IMR-90 (cell line): ENCODE measurements around the gene TRIM44. TPM values are rescaled to one million over a fixed set of nuclear protein-coding genes. Genes with fewer than 3 reads are reported as not detected.

Experiments
- ATAC-seq: fragments of 200-7000 bp; cut with Tn5 transposase; 2 replicates; pipeline ENCODE4 v1.9.1; 2020; ENCODE audit warnings: low read depth, mild to moderate bottlenecking, moderate library complexity
- BruUV-seq: library from RNA; stranded (reverse); fragments of 400-500 nt; replicated peaks from 2 replicates; lab custom pipeline; 2021; lab: Mats Ljungman, UMichigan
- CTCF ChIA-PET: fragments of 300-600 bp; formaldehyde crosslinking; extraction: SDS; loops from one replicate; lab custom pipeline; 2021; ENCODE audit warnings: antibody characterized with exemption; lab: Yijun Ruan, JAX
- POLR2A ChIA-PET: fragments of 300-600 bp; sonication (Branson Sonifier 250); formaldehyde crosslinking; loops from one replicate; lab custom pipeline; 2022; ENCODE audit warnings: antibody characterized with exemption; ENCODE audit not compliant: unreplicated experiment; lab: Charles Lee
- DNase-seq: peaks from one replicate; pipeline ENCODE4 v3.0.0; 2013
- H2AFZ ChIP-seq: replicated peaks from 2 replicates; pipeline ENCODE3; 2013; ENCODE audit warnings: low read length, mild to moderate bottlenecking; ENCODE audit not compliant: poor library complexity
- H2AK5ac ChIP-seq: 2 replicates; pipeline ENCODE4 v1.6.1; 2013; ENCODE audit warnings: low read depth, low read length, inconsistent platforms
- H2AK9ac ChIP-seq: replicated peaks from 2 replicates; pipeline ENCODE3; 2013; ENCODE audit warnings: mild to moderate bottlenecking, low read depth, low read length, moderate library complexity; ENCODE audit not compliant: poor library complexity
- H2BK120ac ChIP-seq: 2 replicates; pipeline ENCODE4 v1.6.1; 2013; ENCODE audit warnings: low read depth, low read length, inconsistent platforms
- H2BK15ac ChIP-seq: 3 replicates; pipeline ENCODE4 v1.6.1; 2013; ENCODE audit warnings: low read depth, low read length, inconsistent platforms
- H2BK20ac ChIP-seq: 2 replicates; pipeline ENCODE4 v1.6.1; 2013; ENCODE audit warnings: low read depth, mild to moderate bottlenecking, inconsistent platforms, low read length, moderate library complexity
- H2BK5ac ChIP-seq: 2 replicates; pipeline ENCODE4 v1.6.1; 2013; ENCODE audit warnings: mild to moderate bottlenecking, low read depth, low read length, inconsistent platforms; ENCODE audit not compliant: poor library complexity, severe bottlenecking
- H3K14ac ChIP-seq: replicated peaks from 2 replicates; pipeline ENCODE4 v1.6.1; 2013; ENCODE audit warnings: low read depth, low read length, inconsistent platforms
- H3K18ac ChIP-seq: 2 replicates; pipeline ENCODE4 v1.6.1; 2013; ENCODE audit warnings: low read depth, low read length, control low read depth
- H3K23ac ChIP-seq: 2 replicates; pipeline ENCODE4 v1.6.1; 2013; ENCODE audit warnings: low read depth, low read length, inconsistent platforms
- H3K27ac ChIP-seq: 2 replicates; pipeline ENCODE4 v1.5.1; 2013; ENCODE audit warnings: mild to moderate bottlenecking, control low read depth, low read length; ENCODE audit not compliant: insufficient read depth
- H3K27me3 ChIP-seq: 2 replicates; pipeline ENCODE4 v1.6.1; 2013; ENCODE audit warnings: low read length; ENCODE audit not compliant: control insufficient read depth, insufficient read depth
- H3K36me3 ChIP-seq: 2 replicates; pipeline ENCODE4 v1.6.1; 2013; ENCODE audit warnings: low read length, mixed read lengths; ENCODE audit not compliant: control insufficient read depth, insufficient read depth
- H3K4ac ChIP-seq: 2 replicates; pipeline ENCODE4 v1.6.1; 2013; ENCODE audit warnings: low read depth, low read length, inconsistent platforms
- H3K4me1 ChIP-seq: 2 replicates; pipeline ENCODE4 v1.6.1; 2013; ENCODE audit warnings: low read length, mixed read lengths; ENCODE audit not compliant: control insufficient read depth, insufficient read depth
- H3K4me2 ChIP-seq: 2 replicates; pipeline ENCODE4 v1.6.1; 2013; ENCODE audit warnings: low read depth, mild to moderate bottlenecking, control low read depth, low read length, moderate library complexity
- H3K4me3 ChIP-seq: 2 replicates; pipeline ENCODE4 v1.5.1; 2013; ENCODE audit warnings: low read depth, mild to moderate bottlenecking, control low read depth, low read length, moderate library complexity; ENCODE audit not compliant: insufficient read depth
- H3K56ac ChIP-seq: 2 replicates; pipeline ENCODE4 v1.6.1; 2013; ENCODE audit warnings: low read length, inconsistent platforms; ENCODE audit not compliant: insufficient read depth; ENCODE audit errors: extremely low read depth
- H3K79me1 ChIP-seq, 2 experiments: 2 replicates each; pipeline ENCODE4 v1.6.1; 2013; ENCODE audit warnings: low read length in 2 of 2, inconsistent platforms in 1 of 2, low read depth in 1 of 2
- H3K9ac ChIP-seq: 2 replicates; pipeline ENCODE4 v1.6.1; 2013; ENCODE audit warnings: low read depth, low read length, control low read depth
- H3K9me1 ChIP-seq: 2 replicates; pipeline ENCODE4 v1.6.1; 2013; ENCODE audit warnings: low read length, inconsistent platforms; ENCODE audit not compliant: insufficient read depth
- H3K9me3 ChIP-seq: 2 replicates; pipeline ENCODE4 v1.6.1; 2013; ENCODE audit warnings: low read length; ENCODE audit not compliant: control insufficient read depth, insufficient read depth
- H4K20me1 ChIP-seq: 2 replicates; pipeline ENCODE4 v1.6.1; 2013; ENCODE audit warnings: low read length, inconsistent platforms; ENCODE audit not compliant: insufficient read depth
- H4K5ac ChIP-seq: 2 replicates; pipeline ENCODE4 v1.6.1; 2013; ENCODE audit warnings: mild to moderate bottlenecking, low read depth, low read length, control low read depth
- H4K8ac ChIP-seq, 2 experiments: 2 replicates each; pipeline ENCODE4 v1.6.1; 2013; ENCODE audit warnings: low read depth in 2 of 2, low read length in 2 of 2, control low read depth in 1 of 2, inconsistent platforms in 1 of 2
- H4K91ac ChIP-seq: 2 replicates; pipeline ENCODE4 v1.6.1; 2013; ENCODE audit warnings: low read depth, low read length, inconsistent platforms; ENCODE audit not compliant: insufficient read depth
- BHLHE40 ChIP-seq: fragments of 150-350 bp; IDR thresholded peaks from 2 replicates; pipeline ENCODE4 v1.6.1; 2016; ENCODE audit warnings: mild to moderate bottlenecking, low read depth, low read length
- CEBPB ChIP-seq: IDR thresholded peaks from 2 replicates; pipeline ENCODE4 v1.6.1; 2012; ENCODE audit warnings: low read depth, low read length, improper control_type of control experiment
- CHD1 ChIP-seq: IDR thresholded peaks from 2 replicates; pipeline ENCODE4 v1.6.1; 2012; ENCODE audit warnings: low read depth, low read length, improper control_type of control experiment
- MAFK ChIP-seq: IDR thresholded peaks from 2 replicates; pipeline ENCODE4 v1.6.1; 2012; ENCODE audit warnings: low read depth, low read length, improper control_type of control experiment
- MAZ ChIP-seq: IDR thresholded peaks from 2 replicates; pipeline ENCODE4 v1.6.1; 2012; ENCODE audit warnings: low read depth, mild to moderate bottlenecking, low read length, improper control_type of control experiment, moderate library complexity, borderline replicate concordance
- MXI1 ChIP-seq: IDR thresholded peaks from 2 replicates; pipeline ENCODE4 v1.6.1; 2012; ENCODE audit warnings: low read depth, mild to moderate bottlenecking, low read length, moderate library complexity, borderline replicate concordance
- NFE2L2 ChIP-seq: fragments of 150-350 bp; IDR thresholded peaks from 2 replicates; pipeline ENCODE4 v1.6.1; 2016; ENCODE audit warnings: low read depth, mild to moderate bottlenecking, low read length
- POLR2A ChIP-seq: IDR thresholded peaks from 2 replicates; pipeline ENCODE4 v1.6.1; 2012; ENCODE audit warnings: mild to moderate bottlenecking, low read depth, low read length
- RAD21 ChIP-seq: IDR thresholded peaks from 2 replicates; pipeline ENCODE4 v1.6.1; 2012; ENCODE audit warnings: low read length, improper control_type of control experiment
- WGBS, 2 experiments: methylation state at CpG; one replicate each; pipeline versions ENCODE4 v1.1.5 to v1.1.7; 2013; ENCODE audit warnings: missing lambda C conversion rate in 2 of 2; ENCODE audit not compliant: insufficient read length in 1 of 2; ENCODE audit errors: extremely low coverage in 2 of 2; 5-methylcytosine and 5-hydroxymethylcytosine counted together
- dilution Hi-C: fragments of 300-500 bp; cut with HindIII; formaldehyde crosslinking; loops from one replicate; pipeline ENCODE4 v1.14.3; 2018; ENCODE audit warnings: low sequenced_read_pairs; ENCODE audit not compliant: unreplicated experiment
- in situ Hi-C: fragments of 300-500 bp; cut with MboI; formaldehyde crosslinking; loops from 3 replicates; pipeline ENCODE4 v1.14.3; 2019; ENCODE audit warnings: low sequenced_read_pairs, inconsistent platforms, mixed read lengths
- intact Hi-C: fragments of 100-400 bp; cut with micrococcal nuclease; formaldehyde crosslinking; loops from 2 replicates; pipeline ENCODE4 v1.10.0; 2022
- polyA plus RNA-seq, 3 experiments: library from polyadenylated mRNA; depleted of rRNA; stranded (reverse); fragments of >200 nt; gene quantifications; 2 replicates each; pipeline ENCODE4 v1.2.3, GENCODE V29; 2012; ENCODE audit warnings: low replicate concordance in 1 of 3
- total RNA-seq: library from RNA; depleted of rRNA; stranded (reverse); fragments of >200 nt; gene quantifications from 2 replicates; pipeline ENCODE4 v1.2.3, GENCODE V29; 2012
- TF ChIP-seq, protein P1 (sequence below): fragments of 150-350 bp; IDR thresholded peaks from 2 replicates; pipeline ENCODE4 v1.6.1; 2017; ENCODE audit warnings: mild to moderate bottlenecking, antibody characterized with exemption, low read length, low read depth

The TRIM44 gene
- total and polyA plus RNA-seq, 2 of the 4 experiments (the other 2 are of a cell fraction), result 50.7 to 104 TPM

DNA sequence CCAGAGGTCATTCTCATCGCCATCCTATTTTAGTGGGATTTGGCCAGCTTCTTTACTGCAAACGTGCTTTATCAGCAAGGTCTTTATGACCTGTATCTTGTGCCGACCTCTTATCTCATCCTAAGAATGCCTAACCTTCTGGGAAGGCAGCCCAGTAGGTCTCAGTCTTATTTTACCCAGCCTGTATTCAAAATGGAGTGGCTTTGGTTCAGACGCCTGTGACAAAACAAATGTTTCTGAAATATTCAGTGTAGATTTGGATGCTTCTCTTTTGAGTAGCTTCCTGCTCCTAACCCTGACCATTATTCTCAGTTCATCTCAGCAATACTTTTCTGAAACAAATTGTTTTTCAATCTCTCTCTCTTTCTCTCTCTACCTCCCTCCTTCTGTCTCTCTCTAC lies 60.1 kb downstream of the TRIM44 start:
- no peak overlapping the region for H2AFZ ChIP-seq
- WGBS, 2 experiments, result no CpG with 5 or more reads among the region's 4 CpGs
- H4K20me1 ChIP-seq, result peaks cover 35% of the 10 kb centered on the region; the same call in 1 of the 2 replicates
- H2AK5ac ChIP-seq, result no peak overlapping the region
- peaks cover 3% of the 10 kb centered on the region for H3K9me1 ChIP-seq
- H3K14ac ChIP-seq, result no peak overlapping the region
- no peak overlapping the region for H2BK5ac ChIP-seq
- no peak overlapping the region for H3K4ac ChIP-seq
- no peaks in the 10 kb centered on the region for H3K4me1 ChIP-seq
- no peak overlapping the region for H2BK120ac ChIP-seq
- DNase-seq, result no peak
- dilution Hi-C loops, result no loop called here
- no peak overlapping the region for H3K9ac ChIP-seq
- H3K79me1 ChIP-seq, result peaks cover 17 to 61% of the 10 kb centered on the region in 2 experiments
- intact Hi-C loops, result loop anchor here (10.0 kb wide), 1 partner anchor 98 kb away; no protein-coding TSS in a partner anchor
- H3K4me3 ChIP-seq, result no peak overlapping the region
- H4K5ac ChIP-seq, result no peak overlapping the region
- BruUV-seq, result no TSS peak
- H3K36me3 ChIP-seq, result peaks cover 6% of the 10 kb centered on the region
- H3K9me3 ChIP-seq, result no peaks in the 10 kb centered on the region
- no peak overlapping the region for H2BK15ac ChIP-seq
- no peak overlapping the region for H3K23ac ChIP-seq
- no peak overlapping the region for H3K27ac ChIP-seq
- no peak overlapping the region for H2BK20ac ChIP-seq
- H3K18ac ChIP-seq, result no peak overlapping the region
- H3K56ac ChIP-seq, result no peak overlapping the region
- TF ChIP-seq, protein P1, sequence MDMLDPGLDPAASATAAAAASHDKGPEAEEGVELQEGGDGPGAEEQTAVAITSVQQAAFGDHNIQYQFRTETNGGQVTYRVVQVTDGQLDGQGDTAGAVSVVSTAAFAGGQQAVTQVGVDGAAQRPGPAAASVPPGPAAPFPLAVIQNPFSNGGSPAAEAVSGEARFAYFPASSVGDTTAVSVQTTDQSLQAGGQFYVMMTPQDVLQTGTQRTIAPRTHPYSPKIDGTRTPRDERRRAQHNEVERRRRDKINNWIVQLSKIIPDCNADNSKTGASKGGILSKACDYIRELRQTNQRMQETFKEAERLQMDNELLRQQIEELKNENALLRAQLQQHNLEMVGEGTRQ, result no peak
- TF ChIP-seq POLR2A (no peak), BHLHE40 (no peak), MAFK (no peak), MAZ (no peak), CEBPB (no peak), NFE2L2 (no peak), RAD21 (no peak), MXI1 (no peak), CHD1 (no peak)
- in situ Hi-C loops, result no loop called here
- H3K27me3 ChIP-seq, result no peaks in the 10 kb centered on the region
- CTCF ChIA-PET, result no interaction called here
- H4K91ac ChIP-seq, result no peak overlapping the region
- H2AK9ac ChIP-seq, result no peak overlapping the region
- no peak overlapping the region for H3K4me2 ChIP-seq
- ATAC-seq, result no peak
- H4K8ac ChIP-seq, result no peak overlapping the region
- POLR2A ChIA-PET, result no interaction called here
